GM18519 (cell line): ENCODE results near the gene MROH2B.

Source experiments
- ATAC-seq: cut with Tn5 transposase; IDR thresholded peaks from one replicate; pipeline ENCODE4 v1.9.1; 2021; ENCODE audit warnings: mild to moderate bottlenecking, moderate library complexity; ENCODE audit not compliant: unreplicated experiment, low FRiP score

Gene MROH2B

DNA sequence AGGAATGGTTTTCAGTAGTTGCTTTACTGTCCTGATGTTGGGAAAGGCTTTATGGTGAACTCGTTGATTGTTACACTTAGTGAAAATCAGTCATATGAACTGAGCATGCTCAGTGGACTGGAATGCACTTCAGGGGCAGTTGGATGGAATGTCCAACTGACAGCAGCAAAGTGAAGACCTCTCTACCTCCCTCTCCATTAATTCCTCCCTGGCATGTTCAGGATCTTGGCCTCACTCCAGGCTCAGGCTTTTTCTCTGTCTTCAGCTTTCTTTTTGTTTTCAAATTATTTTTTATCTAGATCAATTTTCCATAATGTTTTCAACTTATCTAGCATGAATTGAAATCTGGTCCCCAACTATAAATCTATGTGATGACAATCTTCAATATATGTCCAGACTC is at the start of gene MROH2B:
Gene MROH2B (minus strand): TSS at position 101 of the 400 bp plus-strand sequence. CDS start 490 bp downstream, outside the sequence.
- no peak for ATAC-seq

DNA sequence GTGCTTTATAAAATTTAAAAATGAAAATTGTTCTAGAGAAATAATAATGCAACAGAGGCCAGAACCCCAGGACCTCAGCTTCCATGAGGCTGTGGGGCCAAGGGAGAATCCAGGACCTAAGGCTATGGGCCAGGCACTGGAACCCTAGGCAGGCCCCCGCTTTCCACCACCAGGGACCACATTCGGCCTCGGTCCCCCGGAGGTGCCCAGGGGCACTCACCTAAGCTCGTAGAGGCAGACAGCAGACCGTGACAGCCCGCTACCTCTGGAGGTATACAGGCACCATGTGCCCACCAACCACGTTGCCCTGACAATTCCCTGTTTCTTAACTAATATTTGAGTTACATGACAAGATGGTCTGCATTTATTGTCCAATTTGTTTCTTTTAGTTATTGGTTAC is 49.5 kb upstream of the MROH2B start:
- ATAC-seq = no peak

DNA sequence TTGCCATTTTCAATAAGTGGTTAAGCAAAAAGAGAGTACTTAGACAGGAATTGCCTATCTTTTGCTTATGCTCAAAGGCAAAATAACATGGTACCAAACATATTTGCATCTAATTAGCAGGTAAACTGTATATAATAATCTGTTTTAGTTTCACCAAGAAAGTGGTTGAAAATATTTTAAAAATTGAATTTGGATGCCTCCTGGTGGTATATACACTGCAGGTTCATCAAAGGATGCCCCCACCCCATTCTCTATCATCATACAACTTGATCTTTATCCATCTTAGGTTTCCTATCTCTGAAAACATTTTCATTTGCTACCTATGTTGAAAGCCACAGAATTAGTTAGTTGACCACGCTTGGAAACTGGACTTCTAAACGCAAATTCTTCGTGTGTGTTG is 47.0 kb upstream of the MROH2B start:
- no peak for ATAC-seq

DNA sequence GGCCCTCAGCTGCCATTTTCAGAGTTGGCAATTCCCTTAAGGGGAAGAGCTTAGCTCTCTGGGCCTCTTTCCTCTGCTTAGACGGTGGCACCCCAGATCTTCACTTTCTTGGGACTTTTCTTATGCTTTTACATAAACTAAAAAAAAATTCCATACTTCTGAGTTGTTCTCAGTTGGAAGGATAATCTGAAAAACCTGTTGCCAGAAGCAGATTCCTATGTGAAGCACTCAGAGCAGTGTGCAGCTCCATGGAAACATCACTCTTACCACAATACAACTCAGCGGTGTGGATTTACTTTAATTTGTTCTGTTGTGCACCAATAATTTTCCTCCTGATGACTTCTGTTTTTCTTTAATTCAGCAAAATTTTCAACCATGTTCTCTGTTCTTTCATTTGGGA is 44.1 kb upstream of the MROH2B start:
- ATAC-seq = no peak

DNA sequence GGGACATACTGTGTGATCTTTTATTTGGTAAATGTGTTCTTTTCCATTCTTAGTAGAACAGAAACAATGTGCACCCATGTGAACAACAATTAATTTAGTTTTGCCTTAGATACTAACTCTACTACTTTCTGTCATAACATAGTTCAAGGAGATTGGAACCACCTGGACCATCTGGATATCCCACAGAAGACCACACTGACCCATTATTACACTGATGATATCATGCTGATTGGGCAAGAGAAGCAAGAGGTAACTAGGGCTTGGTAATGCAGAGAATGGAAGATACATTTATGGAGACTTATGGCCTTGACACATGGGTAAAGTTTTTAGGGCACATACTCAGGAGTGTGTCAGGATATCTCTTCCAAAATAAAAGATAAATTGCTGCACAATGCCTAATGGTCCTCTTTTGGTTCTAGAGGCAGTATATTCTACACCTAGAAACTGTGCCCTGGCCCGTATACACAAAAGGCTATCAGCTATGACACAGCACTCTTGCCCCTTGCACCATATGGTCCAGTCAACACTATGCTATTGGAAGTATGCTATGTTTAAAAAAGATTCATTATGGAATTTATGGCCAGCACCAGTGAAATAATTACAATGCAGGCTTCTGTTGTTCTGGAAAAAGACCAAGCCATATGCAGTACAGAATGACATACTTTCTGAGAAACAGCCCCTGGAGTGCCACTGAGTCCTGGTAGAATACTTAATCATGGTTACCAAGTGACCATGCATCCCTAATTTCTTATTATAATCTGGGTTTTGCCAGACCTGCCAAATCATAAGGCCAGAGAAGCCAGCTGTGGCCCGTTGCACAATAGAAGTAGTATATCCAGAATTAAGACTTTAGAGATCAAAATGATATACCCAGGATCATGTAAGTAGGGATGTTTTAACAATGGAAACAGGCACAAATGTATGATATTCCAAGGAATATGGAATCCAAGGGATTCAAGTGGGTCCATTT is 41.6 kb upstream of the MROH2B start:
- ATAC-seq = no peak

DNA sequence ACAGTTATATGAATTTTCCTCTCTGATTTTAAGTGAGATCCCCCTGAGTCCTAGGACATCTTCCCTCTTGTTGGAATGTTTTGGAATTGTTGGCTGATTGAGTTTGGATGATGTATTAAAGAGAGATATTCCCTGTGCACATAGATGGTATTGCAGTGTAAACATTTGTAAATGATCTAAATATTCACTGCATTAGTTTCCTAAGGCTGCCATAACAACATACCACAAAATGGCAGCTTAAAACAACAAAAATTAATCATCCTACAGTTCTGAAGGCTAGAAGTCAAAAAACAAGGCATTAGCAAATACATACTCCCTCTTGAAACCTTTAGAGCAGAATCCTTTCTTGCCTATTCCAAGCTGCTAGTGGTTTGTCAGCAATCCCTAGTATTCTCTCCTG is 38.0 kb upstream of the MROH2B start:
- ATAC-seq = no peak

DNA sequence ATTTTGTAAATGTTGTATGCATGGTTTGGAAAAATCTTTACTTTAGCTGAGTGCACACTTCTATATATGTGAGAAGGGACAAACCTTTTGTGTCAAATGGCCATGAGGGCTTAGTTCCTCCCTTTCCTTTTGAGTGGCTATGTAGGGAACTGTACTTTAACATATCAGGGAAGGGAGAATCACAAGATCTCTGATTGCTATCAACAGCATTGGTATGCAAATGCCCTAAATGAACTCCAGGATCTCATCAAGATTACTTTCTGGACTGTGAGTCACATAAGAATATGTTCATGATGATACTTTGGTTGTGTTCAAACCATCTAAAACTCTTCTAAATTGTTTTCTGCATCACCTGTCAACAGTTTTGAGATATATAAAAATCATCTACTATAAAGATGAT is 31.2 kb upstream of the MROH2B start:
- no peak for ATAC-seq

DNA sequence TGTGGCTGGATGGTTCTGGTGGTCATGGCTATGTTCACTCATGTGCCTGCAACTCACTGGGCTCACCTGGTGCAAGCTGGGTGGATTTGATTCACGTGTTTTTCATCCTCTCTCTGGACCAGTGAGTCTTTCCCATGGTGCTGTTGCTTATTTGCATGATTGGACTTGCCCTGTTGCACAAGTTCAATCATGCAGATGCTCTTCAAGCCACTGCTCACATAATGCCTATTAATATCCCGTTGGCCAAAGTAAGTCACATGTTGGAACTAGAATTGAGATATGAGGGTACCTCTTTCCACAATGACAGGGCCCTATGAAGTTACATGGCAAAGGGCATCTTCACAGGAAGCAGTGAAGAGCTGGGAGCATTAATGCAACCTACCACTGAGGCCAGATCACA is 26.5 kb upstream of the MROH2B start:
- ATAC-seq = no peak

DNA sequence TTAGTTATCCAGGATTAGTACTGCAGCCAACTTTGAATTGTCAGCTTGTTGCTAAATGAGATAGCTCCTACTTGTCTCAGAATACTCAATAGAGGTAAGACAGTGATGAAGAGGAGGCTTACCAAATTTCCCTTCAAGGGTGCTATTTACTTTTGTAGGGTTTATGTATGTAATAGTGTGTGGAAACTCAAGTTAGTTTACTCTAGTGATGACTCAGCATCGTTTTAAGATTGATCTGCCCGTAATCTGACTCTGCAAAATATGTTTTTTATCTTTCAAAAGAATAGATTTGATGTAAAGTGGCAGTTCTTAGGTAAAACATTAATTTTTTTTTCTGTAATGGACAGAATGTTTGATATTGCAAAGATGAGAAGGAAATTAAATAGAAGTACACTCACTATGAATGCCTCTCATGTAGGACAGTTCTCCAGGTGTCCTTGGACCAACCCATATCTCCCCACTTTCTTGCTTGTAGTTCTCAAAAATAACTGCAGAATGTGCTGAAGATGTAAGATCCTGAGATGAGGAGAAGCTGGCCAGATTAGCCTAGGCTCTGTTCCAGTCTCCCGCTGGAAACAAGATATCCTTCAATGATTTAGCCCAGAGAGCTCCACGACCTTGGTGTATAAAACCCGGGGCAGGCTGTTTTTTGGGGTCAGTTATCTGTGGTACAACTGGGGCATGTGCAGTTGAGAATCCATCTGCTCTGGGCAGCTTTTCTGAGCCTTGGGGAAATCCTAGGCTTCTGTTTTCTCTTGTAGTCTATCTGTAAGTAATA is 24.4 kb upstream of the MROH2B start:
- no peak for ATAC-seq

DNA sequence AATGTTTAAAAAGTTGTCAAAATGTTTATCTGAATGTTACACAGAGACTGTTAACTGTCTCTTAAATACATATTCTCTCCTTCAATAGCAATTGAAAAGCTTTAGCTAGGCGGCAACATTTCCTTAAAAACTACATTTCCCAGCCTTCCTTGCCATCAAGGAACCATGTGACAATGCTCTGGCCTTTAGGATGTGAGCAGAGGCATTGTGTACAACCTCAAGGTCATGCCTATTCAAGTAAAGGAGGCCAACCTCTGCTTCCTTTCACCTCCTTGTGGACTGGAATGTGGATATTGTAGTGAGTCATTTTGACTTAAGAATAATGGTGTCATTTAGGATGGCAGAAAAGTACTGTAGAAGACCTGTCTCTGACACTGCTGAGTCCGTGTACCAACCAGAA is 23.7 kb upstream of the MROH2B start:
- no peak for ATAC-seq

DNA sequence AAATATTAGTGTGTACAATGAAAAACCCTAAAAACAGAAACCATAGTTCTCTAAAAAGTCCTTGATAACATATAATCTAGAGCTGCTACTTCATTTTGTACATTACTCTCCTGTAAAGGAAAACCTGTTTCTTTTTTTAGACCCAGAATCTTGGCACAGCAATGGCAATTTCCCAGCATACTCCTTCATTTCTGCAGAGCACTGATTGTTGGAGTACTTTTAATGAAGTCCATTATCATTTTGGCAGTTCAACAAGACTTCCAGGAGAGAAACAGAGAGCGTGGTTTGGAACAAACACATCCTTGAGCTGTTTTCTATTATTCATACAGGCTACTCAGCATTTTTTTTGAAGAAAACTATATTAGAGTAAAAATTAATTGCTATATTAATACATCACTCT is 22.7 kb upstream of the MROH2B start:
- ATAC-seq = no peak

DNA sequence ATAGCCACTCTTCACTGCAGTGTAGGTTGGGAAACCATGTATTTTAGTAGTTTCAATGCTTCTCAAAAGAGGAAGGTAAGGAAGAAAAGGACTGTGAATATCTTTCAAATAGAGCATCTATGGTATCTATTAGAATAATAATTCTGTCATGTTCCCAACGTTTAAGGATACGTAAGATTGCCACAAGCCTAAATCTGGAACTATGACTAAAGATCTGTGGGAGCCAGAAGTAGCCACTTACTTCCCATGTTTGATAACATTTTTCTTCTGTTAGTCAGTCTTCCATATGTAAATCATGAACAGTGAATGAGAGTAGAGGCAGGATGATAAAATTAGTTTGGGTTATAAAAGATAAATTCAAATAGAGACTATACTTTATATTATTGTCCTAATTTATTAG is 16.3 kb upstream of the MROH2B start:
- ATAC-seq = no peak

DNA sequence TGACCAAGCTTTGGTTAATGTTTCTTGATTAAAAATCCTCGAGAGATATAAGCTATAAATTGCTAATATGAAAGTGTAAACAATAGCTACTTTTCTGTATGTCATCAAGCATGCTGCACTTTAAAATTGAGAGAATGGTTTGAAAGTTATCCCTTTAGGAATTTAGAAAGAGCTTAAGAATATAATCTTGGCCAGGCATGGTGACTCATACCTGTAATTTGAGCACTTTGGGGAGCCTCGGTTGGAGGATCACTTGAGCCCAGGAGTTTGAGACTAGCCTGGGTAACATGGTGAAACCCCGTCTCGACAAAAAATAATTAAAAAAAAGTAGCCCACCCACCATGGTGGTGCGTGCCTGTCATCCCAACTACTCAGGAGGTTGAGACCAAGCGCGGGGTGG is 12.2 kb upstream of the MROH2B start:
- no peak for ATAC-seq

DNA sequence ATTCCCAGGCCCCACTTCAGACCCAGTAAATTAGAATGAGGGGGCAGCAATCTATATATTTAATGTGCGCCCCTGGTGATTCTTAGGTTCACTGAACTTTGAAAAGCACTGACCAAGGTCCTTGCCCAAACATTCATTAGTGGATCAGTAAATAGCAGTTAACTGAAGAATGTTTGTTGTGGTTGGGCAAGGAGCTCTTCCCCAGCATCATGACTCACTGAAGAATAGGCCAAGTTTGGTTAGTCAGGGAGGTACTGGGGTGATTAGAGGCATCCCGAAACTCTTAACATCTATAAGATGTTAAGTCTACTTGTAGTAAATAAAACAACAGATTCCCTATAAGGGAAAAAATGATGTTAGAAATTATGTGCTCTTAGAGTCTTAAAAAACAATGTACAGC is 833 bp upstream of the MROH2B start:
- no peak for ATAC-seq

DNA sequence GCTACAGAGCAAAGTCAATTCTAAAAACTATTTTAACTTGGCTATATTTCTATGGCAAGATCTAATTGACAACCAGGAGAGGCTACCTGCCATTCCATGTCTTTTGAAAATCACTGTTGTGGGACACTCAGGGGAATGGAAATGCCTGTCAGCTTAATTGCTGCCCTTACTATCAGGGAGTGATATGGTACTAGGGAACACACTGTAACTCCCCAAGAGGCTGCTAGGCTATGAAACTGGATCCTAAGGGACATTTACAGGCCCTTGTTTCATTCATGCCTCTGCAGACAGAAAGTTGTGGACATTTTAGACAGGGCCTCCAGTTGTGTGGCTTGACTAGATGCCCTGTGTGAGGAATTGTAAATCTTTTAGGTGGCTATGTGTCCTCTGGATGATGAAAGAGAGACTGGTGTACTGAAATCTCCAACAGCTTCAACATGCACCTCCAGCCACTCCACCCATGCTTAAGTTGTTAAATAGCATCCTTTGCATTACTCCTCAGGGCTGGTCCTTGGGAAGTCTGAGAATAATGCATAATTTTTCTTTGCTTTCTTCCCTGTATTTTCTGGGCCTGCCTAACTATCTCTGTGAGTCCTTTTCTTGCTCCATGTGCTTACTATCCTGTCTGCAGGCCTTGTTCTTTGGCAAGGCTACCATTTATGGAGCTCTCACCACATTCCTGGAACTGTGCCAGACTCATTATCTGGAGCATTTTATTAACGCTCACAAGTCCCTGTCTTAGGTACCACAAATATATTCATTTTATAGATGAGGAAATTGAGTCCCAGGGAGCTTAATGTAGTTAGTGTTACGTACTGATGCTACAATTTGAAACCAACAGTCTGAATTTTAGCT is 3.2 kb downstream of the MROH2B start:
- ATAC-seq = no peak

DNA sequence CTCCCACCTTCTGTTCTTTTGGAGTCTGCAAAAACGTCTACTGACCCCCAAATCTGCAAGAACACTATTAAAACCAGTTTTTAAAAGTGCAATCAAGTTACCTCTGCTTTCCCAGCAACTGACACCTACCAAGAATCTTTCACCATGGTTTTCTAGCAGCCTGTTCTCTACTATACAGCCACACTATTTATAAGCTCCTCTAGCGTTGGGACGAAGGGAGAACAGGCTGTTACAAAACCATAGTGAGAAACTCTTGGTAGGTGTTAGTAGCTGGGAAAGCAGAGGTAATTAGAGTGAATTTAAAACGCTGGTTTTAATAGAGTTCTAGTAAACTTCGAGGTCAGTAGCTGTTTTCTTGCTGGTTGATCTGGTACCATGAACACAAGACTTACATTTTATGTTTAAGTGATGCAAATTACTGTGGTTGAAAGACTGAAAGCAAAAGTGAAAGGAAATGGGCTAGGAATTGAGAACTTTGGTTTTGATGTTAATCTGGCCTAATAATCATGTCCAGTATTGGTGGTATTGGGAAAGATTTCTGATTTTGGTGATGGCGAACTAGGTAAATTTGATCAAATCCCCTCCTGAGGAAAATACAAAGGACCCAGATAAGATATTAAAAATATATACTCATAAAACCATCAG is 5.3 kb downstream of the MROH2B start:
- no peak for ATAC-seq

DNA sequence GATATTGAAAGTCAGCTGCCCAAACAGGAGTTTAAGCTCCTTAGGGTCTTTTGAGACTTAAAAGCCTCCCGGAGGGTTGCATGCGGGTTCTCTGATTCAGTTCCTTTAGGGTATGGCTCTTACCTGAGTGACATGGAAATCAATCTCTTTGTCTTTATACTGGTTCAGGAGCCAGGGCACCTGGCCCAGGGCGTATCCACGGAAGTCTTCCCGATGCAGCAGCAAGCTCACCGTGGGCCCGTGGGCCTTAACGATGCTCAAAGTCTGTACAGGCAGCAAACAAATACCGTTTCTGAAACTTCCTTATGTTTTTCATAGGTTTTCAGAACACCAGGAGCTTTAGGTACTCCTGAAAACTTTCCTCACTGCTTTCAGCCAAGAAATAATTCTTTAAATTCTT is 13.2 kb downstream of the MROH2B start:
- no peak for ATAC-seq

DNA sequence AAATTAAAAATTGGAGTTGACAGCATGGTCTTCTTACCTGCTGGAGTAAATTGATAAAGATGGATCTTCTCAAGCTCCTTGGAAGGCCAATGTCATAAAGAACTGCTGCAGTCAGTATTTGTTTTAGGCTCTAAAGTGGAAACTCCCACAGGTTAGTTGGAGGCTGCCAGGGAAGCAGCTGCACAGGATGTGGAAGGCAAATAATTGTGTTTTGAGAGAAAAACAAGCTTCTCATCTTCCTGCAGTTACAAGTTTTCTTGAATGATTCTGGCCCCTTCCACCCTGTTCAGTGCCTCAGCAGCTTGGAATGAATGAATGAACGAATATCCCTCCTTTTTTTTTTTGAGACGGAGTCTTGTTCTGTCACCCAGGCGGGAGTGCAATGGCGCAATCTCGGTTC is 13.9 kb downstream of the MROH2B start:
- ATAC-seq = no peak

DNA sequence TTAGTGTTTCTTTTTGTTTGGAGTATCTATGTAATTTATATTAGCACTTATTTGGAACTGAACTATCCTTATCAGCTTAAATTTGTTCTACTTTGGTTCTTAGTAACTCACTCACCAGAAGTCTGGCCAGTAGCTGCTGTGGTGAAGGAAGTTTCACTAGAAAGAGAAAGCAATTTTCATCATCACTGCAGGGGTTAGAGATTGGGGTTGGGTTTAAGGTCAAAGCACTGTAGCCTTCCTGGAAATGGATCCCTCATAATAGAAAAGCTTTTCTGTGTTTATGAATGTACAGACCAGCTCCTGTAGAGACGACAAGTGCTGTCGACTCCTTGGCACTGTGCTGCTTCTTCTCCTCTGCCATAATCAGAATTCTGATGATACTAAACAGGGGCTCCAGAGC is 22.2 kb downstream of the MROH2B start:
- no peak for ATAC-seq

DNA sequence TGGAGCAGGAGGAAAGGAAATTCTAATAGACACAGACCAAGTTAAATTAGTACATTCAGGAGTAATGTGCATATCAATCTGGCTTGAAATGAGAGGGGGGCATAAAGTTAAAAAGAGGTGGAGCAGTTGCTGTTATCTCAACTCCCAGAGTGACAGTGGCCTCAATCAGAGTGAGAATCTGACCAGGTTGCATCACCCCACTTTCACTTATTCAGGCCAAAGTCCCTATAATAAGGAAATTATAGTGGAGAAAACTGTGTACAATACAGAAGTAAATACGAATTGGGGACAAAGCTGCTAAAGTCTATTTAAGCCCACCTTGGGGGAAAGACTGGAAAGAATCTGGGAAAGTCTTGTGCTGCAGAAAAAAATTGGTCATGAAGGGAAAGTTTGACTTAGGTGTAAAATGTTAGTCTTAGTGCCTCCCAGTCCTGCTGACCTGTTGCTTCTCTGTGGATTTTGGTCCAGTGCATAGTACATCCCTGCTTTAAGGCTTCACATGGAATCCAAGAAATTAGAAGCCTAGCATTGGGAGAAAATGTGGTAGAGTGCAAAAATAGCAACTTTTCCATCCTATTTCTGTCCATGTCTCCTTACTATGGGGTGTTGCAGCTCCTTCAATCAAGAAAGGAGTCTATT is 27.9 kb downstream of the MROH2B start:
- ATAC-seq = no peak
